Stimulated activated CD4-positive, alpha-beta T cell treated with anti-CD3 and anti-CD28 coated beads, TNF-alpha, amount 100 ng/mL, for 4 hours (primary cell): Measurements from ENCODE around the gene SLC25A40.
"Not testable (repeated sequence)": the region's sequence is repeated elsewhere in the genome, so short reads cannot be mapped to it uniquely, and the experiment has no call there.

Source experiments
- DNase-seq, 3 experiments: peaks; one replicate each; pipeline ENCODE4 v3.0.0-alpha.2; 2020; ENCODE audit warnings: low read depth in 3 of 3

Gene SLC25A40, protein sequence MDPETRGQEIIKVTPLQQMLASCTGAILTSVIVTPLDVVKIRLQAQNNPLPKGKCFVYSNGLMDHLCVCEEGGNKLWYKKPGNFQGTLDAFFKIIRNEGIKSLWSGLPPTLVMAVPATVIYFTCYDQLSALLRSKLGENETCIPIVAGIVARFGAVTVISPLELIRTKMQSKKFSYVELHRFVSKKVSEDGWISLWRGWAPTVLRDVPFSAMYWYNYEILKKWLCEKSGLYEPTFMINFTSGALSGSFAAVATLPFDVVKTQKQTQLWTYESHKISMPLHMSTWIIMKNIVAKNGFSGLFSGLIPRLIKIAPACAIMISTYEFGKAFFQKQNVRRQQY

DNA sequence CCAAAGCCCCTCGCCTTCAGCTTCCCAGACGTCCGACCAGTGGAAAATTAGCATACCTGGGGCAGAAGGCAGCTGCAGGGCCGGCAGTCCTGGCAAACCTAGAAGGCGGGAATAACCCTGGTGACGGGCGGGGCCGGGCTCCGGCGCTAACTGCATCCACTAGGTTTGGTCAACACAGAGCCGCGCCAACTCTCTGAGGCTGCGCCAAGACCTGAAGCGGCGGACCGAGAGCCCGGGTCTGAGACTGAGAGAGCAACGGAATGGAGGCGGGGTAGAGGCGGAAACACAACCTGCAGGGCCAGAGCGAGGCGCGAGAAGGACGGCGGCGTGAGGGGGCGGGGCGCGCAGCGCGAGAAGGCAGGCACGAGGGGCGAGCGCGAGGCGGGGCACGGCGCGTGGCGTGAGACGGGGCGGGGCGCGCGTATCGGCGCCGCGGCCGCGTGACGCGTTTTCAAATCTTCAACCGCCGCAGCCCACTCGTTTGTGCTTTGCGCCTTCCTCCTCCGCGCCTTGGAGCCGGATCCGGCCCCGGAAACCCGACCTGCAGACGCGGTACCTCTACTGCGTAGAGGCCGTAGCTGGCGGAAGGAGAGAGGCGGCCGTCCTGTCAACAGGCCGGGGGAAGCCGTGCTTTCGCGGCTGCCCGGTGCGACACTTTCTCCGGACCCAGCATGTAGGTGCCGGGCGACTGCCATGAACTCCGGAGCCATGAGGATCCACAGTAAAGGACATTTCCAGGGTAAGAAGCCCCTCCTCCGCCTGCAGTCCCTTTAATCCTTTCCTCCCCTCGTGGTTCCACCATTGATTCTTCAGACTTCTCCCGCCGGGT lies at the start of gene SLC25A40, which contains the start of gene DBF4:
TSS of gene SLC25A40 (minus strand) at position 321 of the 829 bp plus-strand sequence. CDS start 17,633 bp downstream, outside the sequence.
TSS of gene DBF4 (plus strand) at position 454 of the 829 bp plus-strand sequence. CDS start at position 694, 240 bp downstream.
- peak; percentile 87 to 92 (median 90) for DNase-seq

DNA sequence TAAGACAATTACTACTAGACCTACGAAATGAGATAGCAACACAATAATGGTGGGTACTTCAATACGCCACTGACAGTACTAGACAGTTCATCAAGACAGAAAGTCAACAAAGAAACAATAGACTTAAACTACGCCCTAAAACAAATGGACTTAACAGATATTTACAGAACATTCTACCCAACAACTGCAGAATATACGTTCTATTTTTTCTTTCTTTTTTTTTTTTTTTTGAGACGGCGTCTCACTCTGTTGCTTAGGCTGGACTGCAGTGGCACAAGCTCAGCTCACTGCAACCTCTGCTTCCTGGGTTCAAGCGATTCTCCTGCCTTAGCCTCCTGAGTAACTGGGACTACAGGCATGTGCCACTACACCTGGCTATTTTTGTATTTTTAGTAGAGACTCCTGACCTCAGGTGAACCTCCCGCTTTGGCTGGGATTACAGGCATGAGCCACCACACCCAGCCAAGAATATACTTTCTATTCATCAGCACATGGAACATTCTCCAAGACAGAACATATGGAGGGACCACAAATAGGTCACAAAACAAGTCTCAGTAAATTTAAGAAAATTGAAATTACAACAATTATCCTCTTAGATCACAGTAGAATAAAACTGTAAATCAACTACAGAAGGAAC lies 46.7 kb upstream of the SLC25A40 start:
- not testable (repeated sequence) for DNase-seq

DNA sequence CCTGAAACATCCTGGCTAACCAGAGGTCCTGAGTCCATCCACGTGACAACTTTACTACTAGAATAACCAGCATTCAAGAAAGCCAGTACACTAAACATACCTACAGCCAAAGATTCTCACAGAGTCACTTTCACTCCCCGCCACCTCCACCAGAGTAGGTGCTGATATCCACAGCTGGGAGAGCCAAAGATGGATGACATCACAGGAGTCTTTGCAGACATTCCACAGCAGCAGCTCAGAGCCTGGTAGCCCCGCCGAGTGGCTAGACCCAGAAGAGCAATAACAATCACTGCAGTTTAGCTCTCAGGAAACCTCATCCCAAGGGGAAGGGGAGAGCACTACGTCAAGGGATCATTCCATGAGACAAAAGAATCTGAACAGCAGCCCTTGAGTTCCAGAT lies 44.4 kb upstream of the SLC25A40 start:
- no peak for DNase-seq

DNA sequence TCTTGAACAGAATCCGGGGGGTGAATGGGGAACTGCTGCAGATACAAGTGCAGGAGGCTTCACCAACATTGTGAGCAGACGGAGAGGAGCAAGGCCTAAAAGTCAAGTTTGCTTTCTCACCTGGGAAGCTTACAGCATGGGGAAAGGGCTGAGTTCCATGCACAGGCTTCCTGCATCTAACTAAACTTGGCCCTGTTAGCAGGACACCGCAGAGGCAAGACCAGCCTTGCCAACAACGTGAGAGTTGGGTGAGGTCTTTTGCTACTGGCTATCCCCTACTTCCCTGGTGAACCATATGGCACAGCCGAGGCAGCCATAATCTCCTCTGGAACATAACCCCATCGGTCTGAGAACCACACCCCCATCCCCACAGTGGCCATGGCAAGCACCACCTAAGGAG lies 43.7 kb upstream of the SLC25A40 start:
- DNase-seq, result no peak

DNA sequence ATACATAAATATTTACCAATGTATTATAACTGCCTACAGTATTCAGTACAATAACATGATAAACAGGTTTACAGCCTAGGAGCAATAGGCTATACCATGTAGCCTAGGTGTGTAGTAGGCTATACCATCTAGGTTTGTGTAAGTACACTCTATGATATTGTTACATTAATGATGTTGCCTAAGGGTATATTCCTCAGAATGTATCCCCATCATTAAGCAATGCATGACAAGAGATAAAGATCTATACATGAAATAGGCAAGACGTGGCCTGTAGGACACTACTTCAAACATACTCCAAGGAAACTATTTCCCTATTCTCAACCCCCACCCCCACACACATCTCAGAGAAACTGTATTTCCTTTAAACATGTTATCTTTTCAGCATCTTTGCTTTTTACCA lies 42.6 kb upstream of the SLC25A40 start:
- no peak for DNase-seq

DNA sequence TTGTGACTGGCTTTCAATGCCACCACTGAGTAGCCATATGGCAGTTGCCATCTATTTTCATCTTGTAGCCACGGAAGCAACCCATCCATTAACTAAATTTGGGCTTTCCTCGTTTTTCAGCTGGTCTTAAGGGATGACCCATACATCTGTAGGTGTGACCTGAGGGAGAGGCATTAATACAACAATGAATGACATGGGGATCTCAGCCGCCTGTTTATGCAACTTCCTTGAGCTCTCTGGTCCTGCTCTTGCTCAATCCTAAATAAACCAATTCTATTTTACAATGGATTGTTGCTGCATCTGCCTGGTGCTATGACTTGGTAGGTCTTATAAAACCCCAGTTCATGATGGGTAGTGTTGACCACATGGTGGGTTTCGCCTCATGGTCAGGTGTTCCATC lies 36.0 kb upstream of the SLC25A40 start:
- DNase-seq, result no peak

DNA sequence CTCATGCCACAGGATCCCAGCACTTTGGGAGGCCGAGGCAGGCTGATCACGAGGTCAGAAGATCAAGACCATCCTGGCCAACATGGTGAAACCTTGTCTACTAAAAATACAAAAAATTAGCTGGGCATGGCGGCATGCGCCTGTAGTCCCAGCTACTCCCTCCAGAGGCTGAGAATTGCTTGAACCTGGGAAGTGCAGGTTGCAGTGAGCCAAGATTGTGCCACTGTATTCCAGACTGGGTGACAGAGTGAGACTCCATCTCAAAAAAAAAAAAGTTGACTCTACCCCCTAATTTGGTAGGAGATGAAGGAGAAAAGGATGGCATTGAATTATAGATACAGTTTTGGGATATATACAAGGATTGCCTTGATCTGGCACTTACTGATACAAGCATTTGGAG lies 32.7 kb upstream of the SLC25A40 start:
- DNase-seq, result not testable (repeated sequence)

DNA sequence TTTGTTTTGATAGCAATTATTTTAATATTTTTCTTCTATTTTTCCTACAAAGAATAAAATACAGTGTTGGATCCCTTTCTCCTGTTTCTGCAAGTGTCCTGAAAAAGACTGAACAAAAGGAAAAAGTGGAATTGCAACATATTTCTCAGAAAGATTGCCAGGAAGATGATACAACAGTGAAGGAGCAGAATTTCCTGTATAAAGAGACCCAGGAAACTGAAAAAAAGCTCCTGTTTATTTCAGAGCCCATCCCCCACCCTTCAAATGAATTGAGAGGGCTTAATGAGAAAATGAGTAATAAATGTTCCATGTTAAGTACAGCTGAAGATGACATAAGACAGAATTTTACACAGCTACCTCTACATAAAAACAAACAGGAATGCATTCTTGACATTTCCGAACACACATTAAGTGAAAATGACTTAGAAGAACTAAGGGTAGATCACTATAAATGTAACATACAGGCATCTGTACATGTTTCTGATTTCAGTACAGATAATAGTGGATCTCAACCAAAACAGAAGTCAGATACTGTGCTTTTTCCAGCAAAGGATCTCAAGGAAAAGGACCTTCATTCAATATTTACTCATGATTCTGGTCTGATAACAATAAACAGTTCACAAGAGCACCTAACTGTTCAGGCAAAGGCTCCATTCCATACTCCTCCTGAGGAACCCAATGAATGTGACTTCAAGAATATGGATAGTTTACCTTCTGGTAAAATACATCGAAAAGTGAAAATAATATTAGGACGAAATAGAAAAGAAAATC lies 31.2 kb upstream of the SLC25A40 start:
- not testable (repeated sequence) for DNase-seq

DNA sequence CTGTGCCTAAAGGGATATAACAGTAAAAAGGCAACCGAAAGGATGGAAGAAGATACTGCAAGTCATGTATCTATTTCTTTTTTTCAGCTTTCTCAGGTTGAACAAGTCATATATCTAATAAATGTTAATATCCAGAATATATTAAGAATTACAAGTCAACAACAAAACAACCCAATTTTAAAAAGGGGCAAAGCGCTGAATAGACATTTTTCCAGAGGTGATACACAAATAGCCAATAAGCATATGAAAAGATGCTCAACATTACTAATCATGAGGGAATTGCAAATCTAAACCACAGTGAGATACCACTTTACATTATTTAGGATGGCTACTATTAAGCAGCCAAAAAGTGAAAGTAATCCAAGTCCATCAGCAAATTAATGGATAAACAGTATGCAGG lies 23.1 kb upstream of the SLC25A40 start:
- DNase-seq, result no peak

DNA sequence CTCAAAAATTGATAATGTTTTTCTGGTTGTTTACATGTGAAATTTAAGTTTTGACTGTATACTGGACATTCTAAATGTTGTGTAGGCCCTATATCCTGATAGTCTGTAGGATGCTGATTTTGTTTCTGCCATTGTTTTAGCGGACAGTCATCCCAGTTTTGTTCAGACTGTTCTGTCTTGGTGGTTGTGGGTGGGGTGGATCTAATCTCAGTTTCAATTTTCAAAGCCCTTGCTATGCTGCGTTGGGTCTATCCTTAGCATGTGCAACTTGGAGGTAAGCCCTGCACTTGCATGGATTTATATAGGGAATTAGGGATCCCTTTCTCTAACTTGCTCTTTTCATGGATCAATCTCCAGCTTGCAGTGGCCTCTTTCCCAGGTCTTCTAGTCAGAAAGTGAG lies 19.2 kb upstream of the SLC25A40 start:
- DNase-seq, result no peak

DNA sequence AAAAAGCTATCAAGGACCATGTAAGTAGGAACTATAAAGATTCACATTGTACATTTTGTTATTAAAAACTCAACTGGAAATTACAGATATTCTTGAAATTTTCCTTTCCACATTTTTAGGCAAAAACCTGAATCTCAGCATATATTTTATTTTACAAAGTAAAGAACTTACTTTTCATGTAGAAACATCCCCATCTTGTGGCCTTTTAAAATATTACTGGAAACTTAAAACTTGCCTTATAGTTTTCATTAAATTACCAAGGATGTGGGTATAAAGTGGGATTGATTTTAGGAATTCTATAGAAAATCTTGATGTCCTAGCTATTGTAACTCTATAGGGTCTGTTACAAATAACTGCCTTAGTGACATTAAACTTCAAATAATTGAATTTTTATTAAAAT lies 10.7 kb upstream of the SLC25A40 start:
- no peak for DNase-seq

DNA sequence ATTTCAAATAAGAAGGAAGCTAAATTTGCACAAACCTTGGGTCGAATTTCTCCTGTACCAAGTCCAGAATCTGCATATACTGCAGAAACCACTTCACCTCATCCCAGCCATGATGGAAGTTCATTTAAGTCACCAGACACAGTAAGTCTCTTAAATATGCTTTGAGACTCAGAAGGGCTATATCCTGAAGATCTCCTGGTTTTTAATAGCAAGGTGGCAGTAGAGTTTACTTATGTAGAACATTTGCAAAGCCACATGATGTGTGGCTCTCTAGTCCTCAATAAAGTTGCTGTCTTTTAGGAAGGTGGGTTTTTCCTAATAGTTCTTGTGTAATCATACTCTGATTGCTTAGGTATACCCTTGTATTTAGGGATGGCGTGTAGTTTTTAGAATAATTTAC lies 8.9 kb upstream of the SLC25A40 start:
- no peak for DNase-seq

DNA sequence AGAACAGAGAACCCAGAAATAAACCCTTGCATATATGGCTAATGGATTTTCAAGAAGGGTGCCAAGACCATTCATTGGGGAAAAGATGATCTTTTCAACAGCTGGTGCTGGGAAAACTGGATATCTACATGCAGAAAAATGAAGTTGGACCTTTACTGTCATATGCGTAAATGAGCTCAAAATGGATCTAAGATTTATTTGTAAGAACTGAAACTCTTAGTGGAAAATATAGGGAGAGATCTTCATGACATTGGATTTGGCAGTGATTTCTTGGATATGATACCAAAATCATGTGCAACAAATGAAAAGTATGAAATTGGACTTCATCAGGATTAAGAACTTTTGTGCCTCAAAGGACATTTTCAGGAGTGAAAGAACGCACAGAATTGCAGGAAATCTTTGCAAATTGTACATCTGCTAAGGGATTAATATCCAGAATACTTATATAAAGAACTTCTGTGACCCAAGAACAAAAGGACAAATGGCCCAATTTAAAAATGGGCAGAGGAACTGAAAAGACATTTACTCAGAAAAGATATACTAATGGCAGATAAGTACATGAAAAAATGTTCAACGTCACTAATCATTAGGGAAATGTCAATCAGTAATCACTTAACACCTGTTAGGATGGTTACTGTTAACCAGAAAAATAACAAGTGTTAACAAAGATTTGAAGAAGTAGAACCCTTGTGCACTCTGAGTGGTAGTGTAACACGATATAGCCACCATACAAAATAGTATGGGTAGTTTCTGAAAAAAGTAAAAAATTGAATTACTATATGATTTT lies 6.2 kb upstream of the SLC25A40 start:
- no peak for DNase-seq

DNA sequence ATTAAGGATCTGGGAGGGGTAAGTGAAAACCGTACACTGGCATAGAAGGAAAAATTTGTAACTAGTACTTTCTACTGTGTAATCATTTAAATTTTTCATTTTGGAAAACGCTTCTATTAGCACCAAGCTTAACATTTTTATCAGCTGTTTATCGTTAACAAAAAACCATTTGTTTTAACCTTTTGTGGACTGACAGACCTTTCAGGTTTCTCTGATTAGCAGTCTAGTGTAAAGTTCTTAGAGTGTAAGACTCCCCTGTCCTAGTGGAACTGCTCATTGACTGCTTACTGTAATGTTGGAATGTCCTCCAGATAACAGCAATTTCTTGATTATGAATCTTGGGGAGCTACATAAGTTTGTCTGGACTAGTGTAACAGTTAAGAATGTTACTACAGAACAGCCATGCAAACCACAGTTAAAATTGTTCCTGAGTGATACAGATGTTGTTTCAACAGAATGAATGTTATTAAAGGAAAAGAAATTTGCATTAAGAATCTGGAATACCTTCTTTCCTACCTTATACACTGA lies 2.1 kb upstream of the SLC25A40 start:
- no peak for DNase-seq

DNA sequence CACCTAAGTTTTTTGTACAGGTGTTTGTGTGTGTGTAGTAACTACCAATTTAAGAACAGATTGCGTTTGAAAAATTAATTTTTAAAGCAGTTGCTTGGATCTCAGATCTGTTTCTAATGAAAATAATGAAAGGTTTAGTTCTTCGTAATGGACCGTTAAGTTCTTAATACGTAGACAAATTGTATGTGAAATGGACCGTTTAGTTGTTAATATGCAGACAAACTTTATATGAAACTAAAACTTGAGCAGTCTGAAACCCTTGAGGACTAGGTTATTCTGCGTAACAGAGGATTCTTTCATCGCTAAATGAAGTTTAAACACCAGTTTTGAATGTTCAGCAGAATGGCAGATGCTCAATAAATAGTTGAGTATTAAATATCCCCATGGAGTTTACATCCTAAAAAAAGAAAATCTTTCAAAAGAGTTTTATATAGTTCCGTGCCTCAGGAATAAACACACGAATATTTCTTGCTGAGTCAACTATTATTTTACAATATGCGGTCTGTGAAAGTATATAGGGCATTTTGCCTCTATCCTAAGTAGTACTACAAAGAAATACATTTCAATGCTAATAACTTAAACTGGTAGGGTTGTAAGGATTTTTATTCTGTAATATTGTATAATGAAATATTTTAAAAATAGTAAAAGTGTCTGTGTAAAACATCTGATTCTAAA lies 1.3 kb upstream of the SLC25A40 start:
- no peak for DNase-seq

DNA sequence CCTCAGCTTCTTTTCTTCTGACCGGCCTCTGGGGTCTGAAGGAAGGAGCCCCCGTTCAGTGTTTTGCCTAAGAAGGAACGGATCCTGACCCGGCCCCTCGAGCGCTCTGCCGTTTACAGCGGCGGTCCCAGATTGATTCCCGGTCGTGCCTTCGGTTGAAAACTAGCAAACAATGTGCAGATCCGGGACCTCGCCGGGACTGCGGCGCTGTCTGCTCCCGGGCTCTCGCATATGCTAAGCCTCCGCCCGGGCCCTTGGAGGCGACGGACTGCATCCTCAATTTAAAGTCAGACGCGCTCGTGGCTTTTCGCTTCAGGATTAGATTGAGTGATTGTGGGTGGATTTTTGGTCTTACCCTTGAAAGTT lies 692 bp upstream of the SLC25A40 start:
- peak in 2 of 3 experiments; percentile 13 to 24 for DNase-seq

DNA sequence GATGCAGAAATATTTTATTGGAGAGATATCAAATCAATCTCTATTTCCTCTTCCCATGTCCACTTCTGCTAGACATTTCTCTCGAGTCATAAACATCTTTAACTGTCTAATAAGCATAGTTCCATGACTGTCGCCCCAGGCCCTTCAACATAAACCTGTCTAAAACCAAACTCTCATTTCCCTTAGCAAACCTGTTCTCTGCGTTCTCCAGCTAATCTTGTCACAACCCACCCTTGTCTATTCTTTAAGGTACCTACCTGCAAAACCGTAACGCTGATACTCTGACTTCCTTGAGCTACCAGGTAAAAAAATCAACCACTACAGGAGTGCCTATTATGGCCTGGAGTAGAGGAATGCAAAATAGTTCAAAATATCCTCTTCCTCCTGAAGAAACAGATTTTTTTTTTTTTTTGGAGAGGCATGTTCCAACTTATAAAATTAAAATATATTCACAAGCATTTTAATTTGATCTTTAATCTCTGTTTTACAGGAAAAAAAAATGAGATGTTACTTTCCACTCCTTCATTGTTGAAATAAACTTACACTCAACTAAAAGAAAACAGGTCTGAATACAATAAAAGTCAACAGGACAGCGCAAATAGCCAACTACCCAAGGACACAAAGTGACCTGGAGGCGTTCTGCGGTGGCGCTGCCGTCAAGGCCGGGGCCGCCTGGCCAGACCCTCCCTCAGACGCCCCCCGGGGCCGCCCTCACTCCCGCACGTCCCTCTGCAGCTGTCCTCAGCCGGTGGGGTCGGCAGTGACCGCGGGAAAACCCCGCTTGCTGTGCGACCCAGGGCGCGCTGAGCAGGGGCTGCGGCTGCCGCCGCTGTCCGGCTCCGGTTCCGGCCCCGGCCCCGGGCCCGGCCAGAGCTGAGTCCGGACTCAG lies 765 bp downstream of the SLC25A40 start:
- DNase-seq, result no peak

DNA sequence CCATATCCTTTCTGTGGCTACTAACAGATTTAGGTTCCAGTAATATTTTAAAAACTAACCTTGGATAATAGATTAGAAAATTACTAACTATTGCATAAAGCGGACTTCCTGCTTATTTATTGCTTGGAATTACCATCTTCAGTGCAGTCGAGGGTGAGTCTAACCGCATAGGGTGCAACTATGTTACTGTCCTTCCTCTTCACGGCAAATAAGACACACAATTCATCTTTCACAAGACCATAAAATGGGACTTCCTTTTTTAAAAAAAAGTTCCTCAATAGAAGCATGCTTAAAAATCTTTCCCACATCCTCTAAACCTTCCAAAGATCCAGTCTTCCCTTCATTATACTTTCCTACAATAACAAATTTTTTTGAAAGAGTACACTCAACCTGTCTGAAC lies 2.1 kb downstream of the SLC25A40 start:
- no peak for DNase-seq

DNA sequence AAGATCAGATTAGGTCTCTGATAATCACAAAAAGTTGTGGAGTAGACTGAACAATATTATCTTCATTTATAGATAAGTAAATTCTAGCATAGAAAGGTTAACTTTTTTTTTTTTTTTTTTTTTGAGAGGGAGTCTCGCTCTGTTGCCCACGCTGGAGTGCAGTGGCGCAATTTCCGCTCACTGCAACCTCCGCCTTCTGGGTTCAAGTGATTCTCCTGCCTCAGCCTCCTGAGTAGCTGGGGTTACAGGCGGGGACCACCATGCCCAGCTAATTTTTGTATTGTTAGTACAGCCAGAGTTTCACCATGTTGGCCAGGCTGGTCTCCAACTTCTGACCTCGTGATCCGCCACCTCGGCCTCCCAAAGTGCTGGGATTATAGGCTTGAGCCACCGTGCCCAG lies 2.8 kb downstream of the SLC25A40 start:
- not testable (repeated sequence) for DNase-seq
